Cardiac fibroblast (primary cell): ENCODE measurements around the gene SLC15A3.

Experiments
- DNase-seq, 2 donors: peaks; one replicate each; pipeline versions ENCODE4 v3.0.0 to v3.0.0-alpha.2; 2010; ENCODE audit warnings: low read depth in 2 of 2
- H3K4me3 ChIP-seq, 2 donors: replicated peaks in 1 of 2; 1 replicate in 1 of 2; 2 replicates in 1 of 2; pipeline ENCODE4 v1.5.1; 2011; ENCODE audit warnings: low read depth in 2 of 2, low read length in 2 of 2, mild to moderate bottlenecking in 2 of 2, moderate library complexity in 1 of 2
- CTCF ChIP-seq: IDR thresholded peaks from one replicate; pipeline ENCODE4 v1.5.1; 2011; ENCODE audit warnings: low read depth, mild to moderate bottlenecking, low read length, inconsistent platforms

The SLC15A3 gene

GRCh38 chr11:60918939-60919265 is 33.1 kb downstream of the SLC15A3 start:
- H3K4me3 ChIP-seq: no peak overlapping the region
- no peak for TF ChIP-seq CTCF
- peak; percentile 19 to 62 for DNase-seq

GRCh38 chr11:60918251-60918938 is 33.6 kb downstream of the SLC15A3 start:
- no peak for TF ChIP-seq CTCF
- DNase-seq: no peak
- no peak overlapping the region for H3K4me3 ChIP-seq

- TF ChIP-seq CTCF: no peak
- no peak overlapping the region for H3K4me3 ChIP-seq
- DNase-seq: no peak
Measured at GRCh38 chr11:60917267-60917666, 34.7 kb downstream of the SLC15A3 start.

- no peak for DNase-seq
- no peak overlapping the region for H3K4me3 ChIP-seq
Measured at GRCh38 chr11:60916669-60917206, 35.2 kb downstream of the SLC15A3 start.

GRCh38 chr11:60915248-60915914 is 36.6 kb downstream of the SLC15A3 start:
- TF ChIP-seq CTCF: peak; percentile 19
- DNase-seq: peak; percentile 62 to 75
- H3K4me3 ChIP-seq: peak overlapping the region; percentile 86 to 87

More at GRCh38 chr11:60916669-60917206, 35.2 kb downstream of the SLC15A3 start:
- TF ChIP-seq CTCF: no peak

GRCh38 chr11:60914633-60915247 is 37.2 kb downstream of the SLC15A3 start:
- DNase-seq: peak; percentile 26 to 46
- H3K4me3 ChIP-seq: peak overlapping the region; percentile 86 to 87
- no peak for TF ChIP-seq CTCF
